ENCODE measurements around the gene FADS3. TPM values are rescaled to one million over a fixed set of nuclear protein-coding genes. Genes with fewer than 3 reads are reported as not detected.

Gene FADS3
- total and polyA plus RNA-seq, 2 donors (not counting 1 experiment from before 2014, with no cell fraction given): 225 to 256 TPM

DNA sequence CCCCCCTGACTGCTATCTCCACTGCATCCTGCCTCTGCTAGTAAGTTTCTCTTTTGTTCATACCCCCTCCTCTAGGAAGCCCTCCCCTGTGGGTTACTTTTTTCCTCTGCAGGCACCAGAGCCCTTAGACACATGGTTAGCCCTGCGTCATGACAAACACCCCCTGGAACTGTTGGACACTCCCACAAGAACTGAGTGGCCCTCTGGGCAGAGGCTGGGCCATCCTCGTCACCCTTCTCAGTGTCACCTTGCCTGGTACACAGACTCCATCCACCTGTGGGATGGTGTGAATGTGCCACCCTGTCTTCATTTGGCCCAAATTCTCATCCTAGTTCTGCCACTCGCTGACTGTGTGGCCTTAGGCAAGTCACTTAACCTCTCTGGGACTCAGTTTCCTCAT is 30.1 kb upstream of the FADS3 start:
- Histone ChIP-seq H2AFZ (ENCODE audit: insufficient read depth, low read depth, low read length, poor library complexity, severe bottlenecking) (no peak overlapping the region), H4K20me1 (ENCODE audit: control insufficient read depth, insufficient read depth, low read length, poor library complexity, severe bottlenecking) (no peaks in the 10 kb centered on the region), H3K9ac (ENCODE audit: low read length) (no peak overlapping the region), H3K4me2 (replicated peaks; ENCODE audit: low read depth, low read length, poor library complexity, severe bottlenecking) (no peak overlapping the region), H3K9me3 (ENCODE audit: control extremely low read depth in 1 of 3, control insufficient read depth in 2 of 3, insufficient read depth in 1 of 3, low read length in 2 of 3) (peaks cover 0 to 7% (median 0%) of the 10 kb centered on the region in 3 donors), H3K27ac (ENCODE audit: low read length in 2 of 2) (no peak overlapping the region), H3K79me2 (ENCODE audit: control insufficient read depth, insufficient read depth, low read length) (no peaks in the 10 kb centered on the region), H3K36me3 (replicated peaks in 1 of 2; ENCODE audit: control extremely low read depth in 1 of 2, control insufficient read depth in 1 of 2, extremely low read depth in 1 of 2, insufficient read depth in 2 of 2, low read length in 1 of 2) (no peaks in the 10 kb centered on the region), H3K4me1 (ENCODE audit: control insufficient read depth in 2 of 2, insufficient read depth in 2 of 2, low read length in 2 of 2) (peaks cover 8 to 11% of the 10 kb centered on the region in 2 donors), H3K27me3 (replicated peaks in 1 of 4; ENCODE audit: control extremely low read depth in 1 of 4, control insufficient read depth in 3 of 4, insufficient read depth in 4 of 4, low read length in 3 of 4) (peaks cover 0 to 34% (median 17%) of the 10 kb centered on the region in 4 experiments), H3K4me3 (ENCODE audit: control extremely low read depth in 1 of 5, extremely low read depth in 1 of 5, insufficient read depth in 1 of 5, low read depth in 2 of 5, low read length in 4 of 5) (no peak overlapping the region)
- H3K4me3 Mint-ChIP-seq: no peak overlapping the region
- 51% methylated on average over 2 of the region's 3 CpGs for WGBS (ENCODE audit: insufficient coverage)
- CTCF ChIA-PET: no interaction called here
- intact Hi-C loops (cut with micrococcal nuclease): no loop called here
- peaks cover 45% of the 10 kb centered on the region for H3K27me3 Mint-ChIP-seq
- no peaks in the 10 kb centered on the region for H3K9me3 Mint-ChIP-seq (ENCODE audit: insufficient read depth)
- peaks cover 17% of the 10 kb centered on the region for H3K4me1 Mint-ChIP-seq
- POLR2A ChIA-PET: no interaction called here
- DNase-seq: no peak
- no peak for ATAC-seq (ENCODE audit: low read depth)
- no peak overlapping the region for H3K27ac Mint-ChIP-seq
- TF ChIP-seq, protein P1, sequence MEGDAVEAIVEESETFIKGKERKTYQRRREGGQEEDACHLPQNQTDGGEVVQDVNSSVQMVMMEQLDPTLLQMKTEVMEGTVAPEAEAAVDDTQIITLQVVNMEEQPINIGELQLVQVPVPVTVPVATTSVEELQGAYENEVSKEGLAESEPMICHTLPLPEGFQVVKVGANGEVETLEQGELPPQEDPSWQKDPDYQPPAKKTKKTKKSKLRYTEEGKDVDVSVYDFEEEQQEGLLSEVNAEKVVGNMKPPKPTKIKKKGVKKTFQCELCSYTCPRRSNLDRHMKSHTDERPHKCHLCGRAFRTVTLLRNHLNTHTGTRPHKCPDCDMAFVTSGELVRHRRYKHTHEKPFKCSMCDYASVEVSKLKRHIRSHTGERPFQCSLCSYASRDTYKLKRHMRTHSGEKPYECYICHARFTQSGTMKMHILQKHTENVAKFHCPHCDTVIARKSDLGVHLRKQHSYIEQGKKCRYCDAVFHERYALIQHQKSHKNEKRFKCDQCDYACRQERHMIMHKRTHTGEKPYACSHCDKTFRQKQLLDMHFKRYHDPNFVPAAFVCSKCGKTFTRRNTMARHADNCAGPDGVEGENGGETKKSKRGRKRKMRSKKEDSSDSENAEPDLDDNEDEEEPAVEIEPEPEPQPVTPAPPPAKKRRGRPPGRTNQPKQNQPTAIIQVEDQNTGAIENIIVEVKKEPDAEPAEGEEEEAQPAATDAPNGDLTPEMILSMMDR (IDR thresholded peaks at IDR 0.05): no peak
- no peak for TF ChIP-seq EZH2 (IDR thresholded peaks at IDR 0.05; ENCODE audit: borderline replicate concordance, insufficient read depth, low read depth, low read length, poor library complexity, severe bottlenecking)

DNA sequence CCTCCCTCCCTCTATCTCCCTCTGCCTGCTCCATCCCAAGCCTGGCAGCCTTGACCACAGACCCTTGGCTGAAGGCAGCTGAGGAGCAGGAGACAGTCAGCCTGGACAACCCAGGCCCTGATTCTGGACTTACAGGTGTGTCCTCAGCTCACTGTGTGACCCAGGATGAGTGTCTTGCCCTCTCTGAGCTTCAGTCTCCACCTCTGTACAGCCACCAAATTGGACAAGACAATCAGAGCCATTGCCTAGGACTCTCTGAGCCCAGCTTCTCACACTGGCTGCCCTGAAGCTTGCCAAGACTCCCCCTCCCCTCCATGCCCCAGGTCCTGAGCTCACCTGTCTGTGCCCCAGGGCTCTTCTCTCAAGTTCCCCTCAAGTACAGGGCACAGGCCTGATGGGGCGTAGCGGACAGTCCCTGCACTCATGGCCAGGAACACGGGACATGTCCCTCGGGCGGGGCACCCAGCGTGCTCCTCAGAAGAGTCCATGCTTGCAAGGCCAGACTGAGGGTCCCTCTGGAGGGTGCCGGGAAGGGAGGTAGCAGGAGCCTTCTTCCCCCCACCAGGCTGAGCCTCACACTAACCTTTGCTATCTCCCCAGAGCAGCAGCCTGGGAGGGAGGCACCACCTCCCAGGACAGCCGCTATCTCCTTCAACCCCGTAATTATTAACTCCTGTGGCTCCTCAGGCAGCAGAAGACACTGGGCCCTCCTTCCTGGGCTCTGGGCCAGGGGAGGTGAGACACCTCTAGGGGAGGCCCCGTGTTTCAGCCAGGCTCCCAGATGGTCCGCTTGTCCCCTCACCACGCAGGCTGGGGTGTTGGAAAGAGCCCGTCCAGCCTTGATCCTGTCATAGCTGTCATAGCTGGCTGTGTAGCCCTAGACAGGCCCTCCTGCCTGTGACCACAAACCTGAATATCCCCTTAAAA is 28.6 kb upstream of the FADS3 start:
- Histone ChIP-seq H4K20me1 (ENCODE audit: control insufficient read depth, insufficient read depth, low read length, poor library complexity, severe bottlenecking) (no peaks in the 10 kb centered on the region), H3K27me3 (replicated peaks in 1 of 4; ENCODE audit: control extremely low read depth in 1 of 4, control insufficient read depth in 3 of 4, insufficient read depth in 4 of 4, low read length in 3 of 4) (peaks cover 0 to 46% (median 20%) of the 10 kb centered on the region in 4 experiments), H3K27ac (ENCODE audit: low read length in 2 of 2) (no peak overlapping the region), H3K4me2 (replicated peaks; ENCODE audit: low read depth, low read length, poor library complexity, severe bottlenecking) (no peak overlapping the region), H3K4me1 (ENCODE audit: control insufficient read depth in 2 of 2, insufficient read depth in 2 of 2, low read length in 2 of 2) (peaks cover 8 to 11% of the 10 kb centered on the region in 2 donors), H3K79me2 (ENCODE audit: control insufficient read depth, insufficient read depth, low read length) (no peaks in the 10 kb centered on the region), H3K9me3 (ENCODE audit: control extremely low read depth in 1 of 3, control insufficient read depth in 2 of 3, insufficient read depth in 1 of 3, low read length in 2 of 3) (peaks cover 0 to 7% (median 0%) of the 10 kb centered on the region in 3 donors), H3K9ac (ENCODE audit: low read length) (no peak overlapping the region), H3K36me3 (replicated peaks in 1 of 2; ENCODE audit: control extremely low read depth in 1 of 2, control insufficient read depth in 1 of 2, extremely low read depth in 1 of 2, insufficient read depth in 2 of 2, low read length in 1 of 2) (no peaks in the 10 kb centered on the region), H2AFZ (ENCODE audit: insufficient read depth, low read depth, low read length, poor library complexity, severe bottlenecking) (no peak overlapping the region), H3K4me3 (ENCODE audit: control extremely low read depth in 1 of 5, extremely low read depth in 1 of 5, insufficient read depth in 1 of 5, low read depth in 2 of 5, low read length in 4 of 5) (no peak overlapping the region)
- WGBS (ENCODE audit: insufficient coverage): 93% methylated on average over 13 of the region's 13 CpGs
- ChIA-PET POLR2A (no interaction called here), CTCF (interaction anchor here (0.9 to 1.5 kb wide), 2 partner anchors 21 to 162 kb away, joined by 3 to 5 read pairs; no protein-coding TSS in a partner anchor)
- Mint-ChIP-seq H3K4me3 (no peak overlapping the region), H3K27me3 (peaks cover 54% of the 10 kb centered on the region), H3K4me1 (peaks cover 17% of the 10 kb centered on the region), H3K27ac (no peak overlapping the region), H3K9me3 (ENCODE audit: insufficient read depth) (no peaks in the 10 kb centered on the region)
- intact Hi-C loops (cut with micrococcal nuclease): no loop called here
- TF ChIP-seq, protein P1 (IDR thresholded peaks at IDR 0.05): no peak
- TF ChIP-seq EZH2 (IDR thresholded peaks at IDR 0.05; ENCODE audit: borderline replicate concordance, insufficient read depth, low read depth, low read length, poor library complexity, severe bottlenecking): no peak
- ATAC-seq (ENCODE audit: low read depth): no peak
- no peak for DNase-seq
